NCI-H2196 (cell line): ENCODE measurements around the gene RHOT2.

Experiments used
- DNase-seq: peaks from one replicate; lab custom pipeline; 2025; ENCODE audit not compliant: unreplicated experiment; lab: John Stamatoyannopoulos, UW

Gene RHOT2

GRCh38 chr16:667780-668518, at the start of gene RHOT2:
RHOT2 (plus strand) TSS chr16:668132; CDS start chr16:668200, 68 bp downstream.
- DNase-seq: peak; percentile 95

- no peak for DNase-seq
These were observed 48.3 kb upstream of the RHOT2 start for GRCh38 chr16:619476-620100.

- DNase-seq: no peak
These were observed 47.0 kb upstream of the RHOT2 start for GRCh38 chr16:620700-621525.

- no peak for DNase-seq
These were observed 46.3 kb upstream of the RHOT2 start for GRCh38 chr16:621526-622105.

- DNase-seq: no peak
These were observed 45.0 kb upstream of the RHOT2 start for GRCh38 chr16:622920-623280.

GRCh38 chr16:624526-625070, 43.3 kb upstream of the RHOT2 start:
- no peak for DNase-seq

- no peak for DNase-seq
These were observed 42.6 kb upstream of the RHOT2 start for GRCh38 chr16:625117-625976.

- DNase-seq: no peak
These were observed 41.8 kb upstream of the RHOT2 start for GRCh38 chr16:625977-626765.

GRCh38 chr16:626787-627453, 41.0 kb upstream of the RHOT2 start:
- peak; percentile 77 for DNase-seq

GRCh38 chr16:627454-628239, 40.3 kb upstream of the RHOT2 start:
- peak; percentile 96 for DNase-seq

- no peak for DNase-seq
These were observed 39.4 kb upstream of the RHOT2 start for GRCh38 chr16:628321-629061.

GRCh38 chr16:629185-629832, 38.6 kb upstream of the RHOT2 start:
- DNase-seq: no peak

GRCh38 chr16:629833-630248, 38.1 kb upstream of the RHOT2 start:
- DNase-seq: no peak

GRCh38 chr16:630249-630814, 37.6 kb upstream of the RHOT2 start:
- DNase-seq: no peak

GRCh38 chr16:630815-631405, 37.0 kb upstream of the RHOT2 start, which contains the start of gene WFIKKN1:
WFIKKN1 (plus strand) TSS chr16:630985; CDS start chr16:631254, 269 bp downstream.
- DNase-seq: no peak

- DNase-seq: no peak
These were observed 36.0 kb upstream of the RHOT2 start for GRCh38 chr16:631808-632358.
